Parathyroid adenoma (tissue), 2 donors: ENCODE results near the gene PLCL1.

ENCODE experiments used
- H2AFZ ChIP-seq: fragments of 300-600 bp; sonication (generic); one replicate; pipeline ENCODE4 v1.7.0; 2017; ENCODE audit warnings: antibody characterized with exemption, mild to moderate bottlenecking
- H3K27ac ChIP-seq: fragments of 300-600 bp; sonication (generic); one replicate; pipeline ENCODE4 v1.7.0; 2017
- H3K27me3 ChIP-seq: fragments of 300-600 bp; sonication (generic); one replicate; pipeline ENCODE4 v1.7.0; 2017; ENCODE audit warnings: low read length; ENCODE audit not compliant: control insufficient read depth, insufficient read depth
- H3K36me3 ChIP-seq: fragments of 300-600 bp; sonication (generic); one replicate; pipeline ENCODE4 v1.7.0; 2017; ENCODE audit warnings: low read length; ENCODE audit not compliant: control insufficient read depth, insufficient read depth
- H3K4me1 ChIP-seq: fragments of 300-600 bp; sonication (generic); one replicate; pipeline ENCODE4 v1.7.0; 2017; ENCODE audit warnings: control low read depth
- H3K4me2 ChIP-seq: fragments of 300-600 bp; sonication (generic); one replicate; pipeline ENCODE4 v1.7.0; 2017; ENCODE audit warnings: low read length
- H3K4me3 ChIP-seq: fragments of 300-600 bp; sonication (generic); one replicate; pipeline ENCODE4 v1.7.0; 2017; ENCODE audit warnings: low read depth, low read length
- H3K79me2 ChIP-seq: fragments of 300-600 bp; sonication (generic); one replicate; pipeline ENCODE4 v1.7.0; 2017; ENCODE audit warnings: control low read depth
- H3K9ac ChIP-seq: fragments of 300-600 bp; sonication (generic); one replicate; pipeline ENCODE4 v1.7.0; 2017; ENCODE audit warnings: mild to moderate bottlenecking
- H3K9me3 ChIP-seq: fragments of 300-600 bp; sonication (generic); one replicate; pipeline ENCODE4 v1.7.0; 2017; ENCODE audit warnings: low read length; ENCODE audit not compliant: control insufficient read depth
- CTCF ChIP-seq: fragments of 300-600 bp; sonication (generic); IDR thresholded peaks from one replicate; pipeline ENCODE4 v1.7.0; 2017; ENCODE audit warnings: antibody characterized with exemption, mild to moderate bottlenecking
- donor health status: primary hyperparathyroidism.

Gene PLCL1

GRCh38 chr2:198143793-198144192 lies 339.4 kb downstream of the PLCL1 start:
- no peak for TF ChIP-seq CTCF
- no peak overlapping the region for H3K27ac ChIP-seq
- H3K27me3 ChIP-seq, result no peaks in the 10 kb centered on the region
- no peak overlapping the region for H3K4me3 ChIP-seq
- H3K4me2 ChIP-seq, result no peak overlapping the region
- no peak overlapping the region for H3K9ac ChIP-seq
- H3K36me3 ChIP-seq, result no peaks in the 10 kb centered on the region
- H2AFZ ChIP-seq, result no peak overlapping the region
- H3K4me1 ChIP-seq, result peaks cover 9% of the 10 kb centered on the region
- no peaks in the 10 kb centered on the region for H3K79me2 ChIP-seq
- H3K9me3 ChIP-seq, result no peaks in the 10 kb centered on the region

GRCh38 chr2:198144660-198145059 lies 340.3 kb downstream of the PLCL1 start:
- H3K79me2 ChIP-seq, result no peaks in the 10 kb centered on the region
- no peaks in the 10 kb centered on the region for H3K9me3 ChIP-seq
- H3K4me1 ChIP-seq, result peaks cover 9% of the 10 kb centered on the region
- H3K36me3 ChIP-seq, result no peaks in the 10 kb centered on the region
- no peak overlapping the region for H3K27ac ChIP-seq
- no peak for TF ChIP-seq CTCF
- no peaks in the 10 kb centered on the region for H3K27me3 ChIP-seq
- no peak overlapping the region for H3K9ac ChIP-seq
- H2AFZ ChIP-seq, result no peak overlapping the region
- no peak overlapping the region for H3K4me3 ChIP-seq
- no peak overlapping the region for H3K4me2 ChIP-seq

- Histone ChIP-seq H3K27ac (no peak overlapping the region), H3K4me2 (no peak overlapping the region), H3K36me3 (no peaks in the 10 kb centered on the region), H3K79me2 (no peaks in the 10 kb centered on the region), H3K9ac (no peak overlapping the region), H3K4me1 (peaks cover 9% of the 10 kb centered on the region), H3K9me3 (no peaks in the 10 kb centered on the region), H3K4me3 (no peak overlapping the region), H2AFZ (no peak overlapping the region), H3K27me3 (no peaks in the 10 kb centered on the region)
- no peak for TF ChIP-seq CTCF
Measured at GRCh38 chr2:198146346-198146940, 342.1 kb downstream of the PLCL1 start.

- Histone ChIP-seq H3K4me2 (no peak overlapping the region), H2AFZ (no peak overlapping the region), H3K4me1 (no peaks in the 10 kb centered on the region), H3K9ac (no peak overlapping the region), H3K79me2 (no peaks in the 10 kb centered on the region), H3K27ac (no peak overlapping the region), H3K36me3 (no peaks in the 10 kb centered on the region), H3K27me3 (no peaks in the 10 kb centered on the region), H3K4me3 (no peak overlapping the region), H3K9me3 (no peaks in the 10 kb centered on the region)
- no peak for TF ChIP-seq CTCF
Measured at GRCh38 chr2:198157314-198157713, 352.9 kb downstream of the PLCL1 start.

GRCh38 chr2:198161151-198161550 lies 356.8 kb downstream of the PLCL1 start:
- no peak overlapping the region for H3K9ac ChIP-seq
- no peak overlapping the region for H2AFZ ChIP-seq
- H3K27ac ChIP-seq, result no peak overlapping the region

More at GRCh38 chr2:198161151-198161550, 356.8 kb downstream of the PLCL1 start:
- H3K36me3 ChIP-seq, result no peaks in the 10 kb centered on the region
- H3K4me1 ChIP-seq, result no peaks in the 10 kb centered on the region
- TF ChIP-seq CTCF, result no peak
- no peaks in the 10 kb centered on the region for H3K79me2 ChIP-seq
- H3K9me3 ChIP-seq, result no peaks in the 10 kb centered on the region
- no peak overlapping the region for H3K4me3 ChIP-seq
- no peaks in the 10 kb centered on the region for H3K27me3 ChIP-seq
- no peak overlapping the region for H3K4me2 ChIP-seq
